HG03103 (cell line): ENCODE data around the gene TSEN34.
"Not testable (repeated sequence)": the region's sequence is repeated elsewhere in the genome, so short reads cannot be mapped to it uniquely, and the experiment has no call there.

Source experiments
- ATAC-seq: cut with Tn5 transposase; IDR thresholded peaks from one replicate; pipeline ENCODE4 v1.9.1; 2021; ENCODE audit warnings: low read depth; ENCODE audit not compliant: unreplicated experiment

Gene TSEN34

GRCh38 chr19:54207193-54207592 is 16.1 kb downstream of the TSEN34 start:
- ATAC-seq, result not testable (repeated sequence)

GRCh38 chr19:54207676-54207982 is 16.5 kb downstream of the TSEN34 start:
- ATAC-seq, result no peak

- ATAC-seq, result no peak
Observed at GRCh38 chr19:54207983-54208783, 17.1 kb downstream of the TSEN34 start.

- ATAC-seq, result no peak
Observed at GRCh38 chr19:54208784-54209057, 17.6 kb downstream of the TSEN34 start.

- no peak for ATAC-seq
Observed at GRCh38 chr19:54209058-54209810, 18.1 kb downstream of the TSEN34 start.

- no peak for ATAC-seq
Observed at GRCh38 chr19:54209811-54210494, 18.8 kb downstream of the TSEN34 start.

GRCh38 chr19:54211235-54211634 is 20.1 kb downstream of the TSEN34 start:
- no peak for ATAC-seq

- not testable (repeated sequence) for ATAC-seq
Observed at GRCh38 chr19:54214217-54214616, 23.1 kb downstream of the TSEN34 start.

GRCh38 chr19:54214734-54215133 is 23.6 kb downstream of the TSEN34 start:
- ATAC-seq, result not testable (repeated sequence)

- no peak for ATAC-seq
Observed at GRCh38 chr19:54216869-54217268, 25.8 kb downstream of the TSEN34 start.

GRCh38 chr19:54217517-54218247 is 26.6 kb downstream of the TSEN34 start:
- not testable (repeated sequence) for ATAC-seq

GRCh38 chr19:54218259-54218658 is 27.2 kb downstream of the TSEN34 start:
- no peak for ATAC-seq

GRCh38 chr19:54218960-54219661 is 28.0 kb downstream of the TSEN34 start:
- ATAC-seq, result no peak

GRCh38 chr19:54219702-54220101 is 28.6 kb downstream of the TSEN34 start:
- not testable (repeated sequence) for ATAC-seq

- ATAC-seq, result not testable (repeated sequence)
Observed at GRCh38 chr19:54221947-54222346, 30.8 kb downstream of the TSEN34 start.

- ATAC-seq, result not testable (repeated sequence)
Observed at GRCh38 chr19:54222474-54223276, 31.6 kb downstream of the TSEN34 start, which contains the start of gene LILRB3. Gene LILRB3 (minus strand): TSS chr19:54223007. CDS start chr19:54222976, 31 bp downstream.

GRCh38 chr19:54223277-54223936 is 32.3 kb downstream of the TSEN34 start:
- ATAC-seq, result not testable (repeated sequence)

- not testable (repeated sequence) for ATAC-seq
Observed at GRCh38 chr19:54223937-54224281, 32.8 kb downstream of the TSEN34 start.

- not testable (repeated sequence) for ATAC-seq
Observed at GRCh38 chr19:54224619-54225018, 33.5 kb downstream of the TSEN34 start.
